ENCODE results near the gene GALM.
"Not testable (repeated sequence)": the region's sequence is repeated elsewhere in the genome, so short reads cannot be mapped to it uniquely, and the experiment has no call there.

The GALM gene

GRCh38 chr2:38740851-38741731 lies 75.2 kb downstream of the GALM start:
- no peak for DNase-seq (ENCODE audit: low read depth)

GRCh38 chr2:38742797-38743559 lies 77.1 kb downstream of the GALM start:
- no peak for DNase-seq (ENCODE audit: low read depth)

GRCh38 chr2:38743672-38744398 lies 77.9 kb downstream of the GALM start:
- no peak for DNase-seq (ENCODE audit: low read depth)

GRCh38 chr2:38744399-38744780 lies 78.5 kb downstream of the GALM start:
- no peak for DNase-seq (ENCODE audit: low read depth)

GRCh38 chr2:38745267-38745666 lies 79.4 kb downstream of the GALM start:
- DNase-seq (ENCODE audit: low read depth), result no peak

GRCh38 chr2:38747007-38747424 lies 81.1 kb downstream of the GALM start:
- DNase-seq (ENCODE audit: low read depth), result no peak

GRCh38 chr2:38747819-38748218 lies 81.9 kb downstream of the GALM start:
- DNase-seq (ENCODE audit: low read depth), result no peak

GRCh38 chr2:38748391-38748790 lies 82.5 kb downstream of the GALM start:
- DNase-seq (ENCODE audit: low read depth), result no peak

GRCh38 chr2:38748943-38749804 lies 83.3 kb downstream of the GALM start:
- no peak for DNase-seq (ENCODE audit: low read depth)

GRCh38 chr2:38750011-38750890 lies 84.3 kb downstream of the GALM start:
- peak; percentile 37 for DNase-seq (ENCODE audit: low read depth)

- DNase-seq (ENCODE audit: low read depth), result peak; percentile 94
Observed at GRCh38 chr2:38750891-38751595, 85.1 kb downstream of the GALM start, which contains the start of gene SRSF7. TSS of gene SRSF7 (minus strand) at chr2:38751361. CDS start at chr2:38751256, 105 bp downstream.

GRCh38 chr2:38751596-38752410 lies 85.9 kb downstream of the GALM start:
- no peak for DNase-seq (ENCODE audit: low read depth)

- no peak for DNase-seq (ENCODE audit: low read depth)
Observed at GRCh38 chr2:38754049-38754448, 88.1 kb downstream of the GALM start.

GRCh38 chr2:38754506-38754905 lies 88.6 kb downstream of the GALM start:
- DNase-seq (ENCODE audit: low read depth), result no peak

GRCh38 chr2:38755891-38756290 lies 90.0 kb downstream of the GALM start:
- DNase-seq (ENCODE audit: low read depth), result not testable (repeated sequence)

GRCh38 chr2:38763228-38763627 lies 97.3 kb downstream of the GALM start:
- DNase-seq (ENCODE audit: low read depth), result no peak

- DNase-seq (ENCODE audit: low read depth), result no peak
Observed at GRCh38 chr2:38763728-38764127, 97.8 kb downstream of the GALM start.

- no peak for DNase-seq (ENCODE audit: low read depth)
Observed at GRCh38 chr2:38765149-38765548, 99.2 kb downstream of the GALM start.

GRCh38 chr2:38765551-38765950 lies 99.6 kb downstream of the GALM start:
- no peak for DNase-seq (ENCODE audit: low read depth)

All from stimulated activated CD8-positive, alpha-beta memory T cell treated with anti-CD3 and anti-CD28 coated beads, Interleukin-12 subunit alpha, Interleukin-12 subunit beta, amount 100 ng/mL, for 4 hours (primary cell).